Measurements from ENCODE around the gene RABL2A. TPM values are rescaled to one million over a fixed set of nuclear protein-coding genes. Genes with fewer than 3 reads are reported as not detected.
A peak's percentile ranks its signal among the peaks of the same experiment; 100 is the strongest.
"Not testable (repeated sequence)": the region's sequence is repeated elsewhere in the genome, so short reads cannot be mapped to it uniquely, and the experiment has no call there.

Gene RABL2A
- 10 to 100 TPM; 16.7 to 23.5 (median 22.5) TPM for total RNA-seq
- total RNA-seq (2013), result 19.4 TPM

- intact Hi-C loops (cut with micrococcal nuclease); H3K27me3 Mint-ChIP-seq (ENCODE audit: low read depth in 2 of 2); H3K36me3 ChIP-seq (ENCODE audit: control insufficient read depth, insufficient read depth, low read length); H3K4me1 ChIP-seq (ENCODE audit: control insufficient read depth, insufficient read depth, low read length); H3K27me3 ChIP-seq (ENCODE audit: control insufficient read depth, insufficient read depth, low read length); H3K36me3 Mint-ChIP-seq; H3K9me3 Mint-ChIP-seq; H3K9me3 ChIP-seq (ENCODE audit: control insufficient read depth, insufficient read depth, low read length): not testable (repeated sequence)
- peak within 1 kb of the TSS; percentile 53 for H3K27ac ChIP-seq (ENCODE audit: low read length)
- Mint-ChIP-seq H3K4me3 (peak within 1 kb of the TSS; percentile 88), H3K4me1 (peaks cover 6 to 15% of the 10 kb centered on the region in 2 donors), H3K27ac (peak within 1 kb of the TSS; percentile 82 to 87)
- peak within 1 kb of the TSS; percentile 44 for H3K4me3 ChIP-seq (ENCODE audit: low read length)
- peak; percentile 88 to 90 for DNase-seq
- WGBS (ENCODE audit: insufficient coverage), result 0% methylated on average over 21 of the region's 51 CpGs
- ATAC-seq, result peak; percentile 95 to 99 (median 97)
These were observed at the start of gene RABL2A for GRCh38 chr2:113626616-113627330. Gene RABL2A (plus strand): TSS chr2:113627266. CDS start chr2:113628607, 1,341 bp downstream.

DNA sequence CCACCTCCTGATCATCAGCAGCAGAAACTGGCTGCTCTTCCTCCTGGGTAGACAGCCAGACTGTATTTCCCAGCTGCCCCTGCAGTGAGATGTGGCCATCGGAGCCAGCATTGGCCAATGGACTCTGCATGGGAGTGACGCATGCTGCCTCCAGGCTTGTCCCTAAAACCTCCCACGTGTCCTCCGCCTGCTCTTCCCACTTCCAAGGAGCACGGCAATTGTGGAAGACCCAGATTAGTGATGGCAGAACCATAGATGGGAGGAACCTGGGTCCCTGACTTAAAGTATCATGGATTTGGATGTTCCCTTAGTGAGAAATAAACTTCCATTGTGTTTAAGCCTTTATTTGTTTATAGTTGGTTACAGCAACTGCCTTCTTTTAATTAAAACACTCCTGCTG is 48.6 kb upstream of the RABL2A start:
- H3K4me3 Mint-ChIP-seq; intact Hi-C loops (cut with micrococcal nuclease); H3K36me3 Mint-ChIP-seq: not testable (repeated sequence)

DNA sequence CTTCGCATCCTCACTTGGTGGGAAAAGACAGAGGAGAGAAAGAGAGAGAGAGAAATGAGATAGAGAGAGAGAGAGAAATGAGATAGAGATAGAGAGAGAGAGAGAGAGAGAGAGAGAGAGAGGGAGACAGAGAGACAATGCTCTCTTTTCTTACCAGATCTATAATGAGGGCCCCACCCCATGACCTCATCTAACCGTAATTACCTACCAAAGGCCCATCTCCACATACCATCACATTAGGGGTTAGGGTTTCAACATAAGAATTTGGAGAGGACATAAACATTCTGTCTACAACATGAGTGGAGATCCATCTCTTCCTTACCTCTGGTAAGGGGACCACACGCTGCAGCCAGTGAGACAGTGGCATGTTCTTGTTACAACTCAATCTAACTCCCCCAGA is 44.6 kb upstream of the RABL2A start:
- ATAC-seq; H3K36me3 ChIP-seq (ENCODE audit: control insufficient read depth, insufficient read depth, low read length); H3K36me3 Mint-ChIP-seq; H3K9me3 Mint-ChIP-seq; H3K4me3 ChIP-seq (ENCODE audit: low read length); intact Hi-C loops (cut with micrococcal nuclease); H3K4me1 ChIP-seq (ENCODE audit: control insufficient read depth, insufficient read depth, low read length); DNase-seq; H3K27me3 Mint-ChIP-seq (ENCODE audit: low read depth in 2 of 2); H3K27me3 ChIP-seq (ENCODE audit: control insufficient read depth, insufficient read depth, low read length); H3K9me3 ChIP-seq (ENCODE audit: control insufficient read depth, insufficient read depth, low read length); H3K27ac ChIP-seq (ENCODE audit: low read length): not testable (repeated sequence)
- Mint-ChIP-seq H3K4me3 (peak overlapping the region; percentile 70), H3K4me1 (peaks cover 19 to 33% of the 10 kb centered on the region in 2 donors), H3K27ac (peak overlapping the region; percentile 2 to 59)
- 92% methylated on average over 3 of the region's 3 CpGs for WGBS (ENCODE audit: insufficient coverage)

More for the DNA sequence above, 48.6 kb upstream of the RABL2A start:
- not testable (repeated sequence) for H3K27ac Mint-ChIP-seq; DNase-seq; H3K4me1 ChIP-seq (ENCODE audit: control insufficient read depth, insufficient read depth, low read length); H3K27me3 ChIP-seq (ENCODE audit: control insufficient read depth, insufficient read depth, low read length); H3K9me3 Mint-ChIP-seq; H3K36me3 ChIP-seq (ENCODE audit: control insufficient read depth, insufficient read depth, low read length); ATAC-seq; H3K27ac ChIP-seq (ENCODE audit: low read length); H3K27me3 Mint-ChIP-seq (ENCODE audit: low read depth in 2 of 2); H3K9me3 ChIP-seq (ENCODE audit: control insufficient read depth, insufficient read depth, low read length); H3K4me3 ChIP-seq (ENCODE audit: low read length)
- 76% methylated on average over 4 of the region's 5 CpGs for WGBS (ENCODE audit: insufficient coverage)
- H3K4me1 Mint-ChIP-seq, result peaks cover 5 to 13% of the 10 kb centered on the region in 2 donors

GRCh38 chr2:113583521-113584225 is 43.4 kb upstream of the RABL2A start:
- Histone ChIP-seq H3K27ac (ENCODE audit: low read length) (peak overlapping the region; percentile 60), H3K4me3 (ENCODE audit: low read length) (peak overlapping the region; percentile 66)
- H3K36me3 ChIP-seq (ENCODE audit: control insufficient read depth, insufficient read depth, low read length); H3K27me3 ChIP-seq (ENCODE audit: control insufficient read depth, insufficient read depth, low read length); H3K9me3 ChIP-seq (ENCODE audit: control insufficient read depth, insufficient read depth, low read length); H3K36me3 Mint-ChIP-seq; H3K4me1 ChIP-seq (ENCODE audit: control insufficient read depth, insufficient read depth, low read length); intact Hi-C loops (cut with micrococcal nuclease); H3K27me3 Mint-ChIP-seq (ENCODE audit: low read depth in 2 of 2); H3K9me3 Mint-ChIP-seq: not testable (repeated sequence)
- H3K4me1 Mint-ChIP-seq, result peaks cover 19 to 33% of the 10 kb centered on the region in 2 donors
- ATAC-seq, result peak in 2 of 3 donors; percentile 34
- peak overlapping the region; percentile 84 for H3K4me3 Mint-ChIP-seq
- H3K27ac Mint-ChIP-seq, result peak overlapping the region; percentile 59 to 85
- peak; percentile 81 to 82 for DNase-seq
- 1% methylated on average over 50 of the region's 63 CpGs for WGBS (ENCODE audit: insufficient coverage)

DNA sequence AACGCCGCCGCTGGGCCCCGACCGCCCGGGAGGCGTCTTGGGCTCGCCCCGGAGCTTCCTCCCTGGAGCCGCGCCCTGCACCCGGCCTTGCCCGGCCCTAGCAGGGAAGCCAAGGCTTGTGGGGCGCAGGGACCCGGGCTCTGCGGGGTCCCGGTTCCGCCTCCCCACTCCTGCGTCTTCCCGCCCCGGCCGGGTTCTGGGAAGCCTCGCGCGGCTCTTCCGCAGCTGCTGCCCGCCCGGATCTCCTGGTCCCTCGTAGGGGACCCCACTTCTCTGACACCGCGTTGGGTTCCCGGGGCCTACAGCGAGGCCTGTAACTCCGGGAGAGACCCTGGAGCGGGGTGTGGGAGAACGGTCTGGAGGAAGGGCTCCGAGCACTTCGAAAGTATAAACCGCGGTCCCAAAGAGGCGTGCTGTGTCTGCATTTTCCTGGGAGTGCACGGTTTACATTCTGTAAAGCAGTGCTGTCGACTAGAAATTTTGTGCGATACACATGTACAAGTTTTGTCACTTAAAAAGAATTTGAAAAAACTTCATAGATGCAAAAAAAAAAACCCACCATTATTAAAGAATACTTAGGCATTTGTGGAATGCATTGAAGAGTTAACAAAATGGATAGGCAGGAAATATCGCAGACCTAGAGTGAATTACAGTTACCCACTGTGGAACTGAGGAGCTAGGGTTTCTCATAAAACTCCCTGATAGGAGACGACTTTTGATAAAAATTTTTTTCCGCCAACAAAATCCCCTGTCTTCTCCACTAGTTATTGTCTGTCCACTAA is 42.6 kb upstream of the RABL2A start:
- Mint-ChIP-seq H3K4me1 (peaks cover 19 to 33% of the 10 kb centered on the region in 2 donors), H3K4me3 (peak overlapping the region; percentile 83), H3K27ac (peak overlapping the region; percentile 77 to 85)
- H3K27ac ChIP-seq (ENCODE audit: low read length); H3K4me1 ChIP-seq (ENCODE audit: control insufficient read depth, insufficient read depth, low read length); H3K36me3 Mint-ChIP-seq; H3K27me3 Mint-ChIP-seq (ENCODE audit: low read depth in 2 of 2); H3K9me3 Mint-ChIP-seq; H3K36me3 ChIP-seq (ENCODE audit: control insufficient read depth, insufficient read depth, low read length); H3K9me3 ChIP-seq (ENCODE audit: control insufficient read depth, insufficient read depth, low read length); H3K27me3 ChIP-seq (ENCODE audit: control insufficient read depth, insufficient read depth, low read length); intact Hi-C loops (cut with micrococcal nuclease); ATAC-seq; DNase-seq: not testable (repeated sequence)
- peak overlapping the region; percentile 49 for H3K4me3 ChIP-seq (ENCODE audit: low read length)
- 2% methylated on average over 15 of the region's 47 CpGs for WGBS (ENCODE audit: insufficient coverage)
